HCT116 (cell line): ENCODE data around the gene ESM1. TPM values are rescaled to one million over a fixed set of nuclear protein-coding genes. Genes with fewer than 3 reads are reported as not detected.

Experiments
- ATAC-seq: fragments of 200-7000 bp; cut with Tn5 transposase; 2 replicates; pipeline ENCODE4 v1.9.1; 2020; ENCODE audit warnings: mild to moderate bottlenecking, moderate library complexity
- BruUV-seq: library from RNA; stranded (reverse); fragments of 400-500 nt; replicated peaks from 2 replicates; lab custom pipeline; 2021; lab: Mats Ljungman, UMichigan
- CTCF ChIA-PET: fragments of 300-600 bp; sonication (Branson Sonifier 250); formaldehyde crosslinking; loops from one replicate; lab custom pipeline; 2021; ENCODE audit warnings: antibody characterized with exemption; lab: Charles Lee
- POLR2A ChIA-PET: fragments of 300-600, 350-600 bp; sonication (Branson Sonifier 250); formaldehyde crosslinking; loops from one replicate; lab custom pipeline; 2021; ENCODE audit warnings: antibody characterized with exemption; lab: Charles Lee
- RAD21 ChIA-PET, 2 experiments: fragments of 300-600 bp; sonication (Branson Sonifier 250); formaldehyde crosslinking; loops; one replicate each; lab custom pipeline; 2023; ENCODE audit warnings: low total read pairs in 2 of 2; ENCODE audit not compliant: uncharacterized antibody in 2 of 2, unreplicated experiment in 2 of 2, low non-redundant PET in 1 of 2; lab: Charles Lee
- DNase-seq: peaks from one replicate; pipeline ENCODE4 v3.0.0-alpha.2; 2010; ENCODE audit warnings: low read depth, low spot score
- H2AFZ ChIP-seq: fragments of 200-600 bp; shearing (Covaris generic), sonication (generic); 2 replicates; pipeline ENCODE4 v1.6.1; 2017; ENCODE audit warnings: low read depth, mixed run types, mixed read lengths, antibody characterized with exemption, low read length; ENCODE audit not compliant: poor library complexity, severe bottlenecking
- H3K27ac ChIP-seq: 2 replicates; pipeline ENCODE4 v1.5.1; 2012; ENCODE audit warnings: low read depth, low read length
- H3K27me3 ChIP-seq: fragments of 200-600 bp; sonication (generic); 2 replicates; pipeline ENCODE4 v1.6.1; 2016; ENCODE audit warnings: mixed run types, low read length, mixed read lengths; ENCODE audit not compliant: insufficient read depth
- H3K36me3 ChIP-seq, 2 experiments: fragments of 200-500 bp in 1 of 2; fragments of 200-600 bp in 1 of 2; sonication (Bioruptor generic) in 1 of 2; sonication (generic) in 1 of 2; 2 replicates each; pipeline versions ENCODE4 v1.5.1 to v1.6.1; 2014 to 2016; ENCODE audit warnings: low read length in 2 of 2, inconsistent platforms in 1 of 2, mixed read lengths in 1 of 2, mixed run types in 1 of 2; ENCODE audit not compliant: insufficient read depth in 2 of 2, control insufficient read depth in 1 of 2
- H3K4me1 ChIP-seq, 2 experiments: fragments of 200-600 bp in 1 of 2; sonication (generic) in 1 of 2; 2 replicates each; pipeline versions ENCODE4 v1.5.1 to v1.6.1; 2012 to 2017; ENCODE audit warnings: low read length in 2 of 2, inconsistent platforms in 1 of 2, mild to moderate bottlenecking in 1 of 2, mixed read lengths in 1 of 2, mixed run types in 1 of 2, moderate library complexity in 1 of 2; ENCODE audit not compliant: insufficient read depth in 2 of 2, control insufficient read depth in 1 of 2
- H3K4me2 ChIP-seq: fragments of 200-600 bp; sonication (generic); 2 replicates; pipeline ENCODE4 v1.6.1; 2017; ENCODE audit warnings: mixed run types, low read length, mixed read lengths
- H3K4me3 ChIP-seq, 2 experiments: fragments of 200-600 bp in 1 of 2; sonication (generic) in 1 of 2; replicated peaks in 1 of 2; 2 replicates each; pipeline ENCODE4 v1.5.1; 2011 to 2016; ENCODE audit warnings: low read length in 2 of 2, control low read depth in 1 of 2, low read depth in 1 of 2, mild to moderate bottlenecking in 1 of 2, mixed read lengths in 1 of 2, mixed run types in 1 of 2
- H3K79me2 ChIP-seq: fragments of 200-600 bp; sonication (generic); 2 replicates; pipeline ENCODE4 v1.6.1; 2017; ENCODE audit warnings: mild to moderate bottlenecking, mixed run types, low read length, moderate library complexity, mixed read lengths; ENCODE audit not compliant: insufficient read depth
- H3K9ac ChIP-seq: fragments of 200-600 bp; sonication (generic); 2 replicates; pipeline ENCODE4 v1.6.1; 2016; ENCODE audit warnings: low read length, mixed read lengths
- H3K9me2 ChIP-seq: fragments of 200-600 bp; sonication (generic), shearing (Covaris generic); 2 replicates; pipeline ENCODE4 v1.6.1; 2017; ENCODE audit warnings: mixed run types, mild to moderate bottlenecking, moderate library complexity; ENCODE audit not compliant: insufficient read depth
- H3K9me3 ChIP-seq, 2 experiments: fragments of 200-500 bp in 1 of 2; fragments of 200-600 bp in 1 of 2; sonication (Bioruptor generic) in 1 of 2; sonication (generic) in 1 of 2; 2 replicates each; pipeline ENCODE4 v1.6.1; 2014 to 2017; ENCODE audit warnings: low read length in 2 of 2, mixed read lengths in 2 of 2, inconsistent platforms in 1 of 2, low read depth in 1 of 2, mild to moderate bottlenecking in 1 of 2, mixed run types in 1 of 2, moderate library complexity in 1 of 2; ENCODE audit not compliant: control insufficient read depth in 1 of 2, insufficient read depth in 1 of 2
- H4K20me1 ChIP-seq: fragments of 200-600 bp; sonication (generic), shearing (Covaris generic); 2 replicates; pipeline ENCODE4 v1.6.1; 2017; ENCODE audit warnings: mixed run types, mild to moderate bottlenecking, moderate library complexity; ENCODE audit not compliant: insufficient read depth
- EZH2 ChIP-seq: fragments of 200-600 bp; sonication (generic); IDR thresholded peaks from 2 replicates; pipeline ENCODE4 v1.6.1; 2017; ENCODE audit warnings: antibody characterized with exemption, mixed run types
- FOSL1 ChIP-seq: IDR thresholded peaks from 2 replicates; pipeline ENCODE4 v1.6.1; 2012; ENCODE audit warnings: low read depth
- POLR2AphosphoS5 ChIP-seq: IDR thresholded peaks from 2 replicates; pipeline ENCODE4 v1.6.1; 2011; ENCODE audit warnings: mild to moderate bottlenecking, low read depth, low read length, moderate library complexity
- ZBTB33 ChIP-seq: IDR thresholded peaks from 2 replicates; pipeline ENCODE4 v1.6.1; 2011; ENCODE audit warnings: mild to moderate bottlenecking, low read length, moderate library complexity; ENCODE audit not compliant: insufficient replicate concordance; ENCODE audit errors: extremely low read depth
- intact Hi-C: fragments of 100-400 bp; cut with micrococcal nuclease; formaldehyde crosslinking; loops from 2 replicates; pipeline ENCODE4 v1.10.0; 2022
- total RNA-seq: library from RNA; stranded (reverse); gene quantifications from one replicate; pipeline ENCODE4 v1.2.1, GENCODE V29; 2021; ENCODE audit not compliant: unreplicated experiment
- TF ChIP-seq, protein P1 (sequence below), 3 experiments: fragments of 200-600 bp in 1 of 3; sonication (generic) in 1 of 3; IDR thresholded peaks in 2 of 3; conservative IDR thresholded peaks in 1 of 3; 2 replicates each; pipeline ENCODE4 v1.5.1; 2012 to 2017; ENCODE audit warnings: low read depth in 2 of 3, low read length in 2 of 3, antibody characterized with exemption in 1 of 3, borderline replicate concordance in 1 of 3, control low read depth in 1 of 3, mild to moderate bottlenecking in 1 of 3, mixed read lengths in 1 of 3, mixed run types in 1 of 3, moderate library complexity in 1 of 3; ENCODE audit not compliant: insufficient read depth in 1 of 3
- TF ChIP-seq, protein P2 (sequence below): IDR thresholded peaks from 2 replicates; pipeline ENCODE4 v1.6.1; 2012; ENCODE audit warnings: low read depth

ESM1 gene
- total RNA-seq, 1 experiment from 2014 or later = not detected

GRCh38 chr5:54988218-54988617 lies 2.8 kb upstream of the ESM1 start:
- H3K4me2 ChIP-seq = no peak overlapping the region
- intact Hi-C loops = no loop called here
- POLR2A ChIA-PET = no interaction called here

More at GRCh38 chr5:54988218-54988617, 2.8 kb upstream of the ESM1 start:
- no TSS peak for BruUV-seq
- Histone ChIP-seq H3K36me3 (no peaks in the 10 kb centered on the region), H3K4me1 (no peaks in the 10 kb centered on the region)
- no peak for ATAC-seq
- TF ChIP-seq FOSL1 (no peak), ZBTB33 (no peak), POLR2AphosphoS5 (no peak), EZH2 (no peak)
- TF ChIP-seq, protein P1, sequence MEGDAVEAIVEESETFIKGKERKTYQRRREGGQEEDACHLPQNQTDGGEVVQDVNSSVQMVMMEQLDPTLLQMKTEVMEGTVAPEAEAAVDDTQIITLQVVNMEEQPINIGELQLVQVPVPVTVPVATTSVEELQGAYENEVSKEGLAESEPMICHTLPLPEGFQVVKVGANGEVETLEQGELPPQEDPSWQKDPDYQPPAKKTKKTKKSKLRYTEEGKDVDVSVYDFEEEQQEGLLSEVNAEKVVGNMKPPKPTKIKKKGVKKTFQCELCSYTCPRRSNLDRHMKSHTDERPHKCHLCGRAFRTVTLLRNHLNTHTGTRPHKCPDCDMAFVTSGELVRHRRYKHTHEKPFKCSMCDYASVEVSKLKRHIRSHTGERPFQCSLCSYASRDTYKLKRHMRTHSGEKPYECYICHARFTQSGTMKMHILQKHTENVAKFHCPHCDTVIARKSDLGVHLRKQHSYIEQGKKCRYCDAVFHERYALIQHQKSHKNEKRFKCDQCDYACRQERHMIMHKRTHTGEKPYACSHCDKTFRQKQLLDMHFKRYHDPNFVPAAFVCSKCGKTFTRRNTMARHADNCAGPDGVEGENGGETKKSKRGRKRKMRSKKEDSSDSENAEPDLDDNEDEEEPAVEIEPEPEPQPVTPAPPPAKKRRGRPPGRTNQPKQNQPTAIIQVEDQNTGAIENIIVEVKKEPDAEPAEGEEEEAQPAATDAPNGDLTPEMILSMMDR (IDR thresholded peaks at IDR 0.05 in 2 of 3, conservative IDR thresholded peaks at IDR 0.05 in 1 of 3; ENCODE audit: borderline replicate concordance in 1 of 3, insufficient read depth in 1 of 3, low read depth in 2 of 3, low read length in 2 of 3) = no peak
- TF ChIP-seq, protein P2, sequence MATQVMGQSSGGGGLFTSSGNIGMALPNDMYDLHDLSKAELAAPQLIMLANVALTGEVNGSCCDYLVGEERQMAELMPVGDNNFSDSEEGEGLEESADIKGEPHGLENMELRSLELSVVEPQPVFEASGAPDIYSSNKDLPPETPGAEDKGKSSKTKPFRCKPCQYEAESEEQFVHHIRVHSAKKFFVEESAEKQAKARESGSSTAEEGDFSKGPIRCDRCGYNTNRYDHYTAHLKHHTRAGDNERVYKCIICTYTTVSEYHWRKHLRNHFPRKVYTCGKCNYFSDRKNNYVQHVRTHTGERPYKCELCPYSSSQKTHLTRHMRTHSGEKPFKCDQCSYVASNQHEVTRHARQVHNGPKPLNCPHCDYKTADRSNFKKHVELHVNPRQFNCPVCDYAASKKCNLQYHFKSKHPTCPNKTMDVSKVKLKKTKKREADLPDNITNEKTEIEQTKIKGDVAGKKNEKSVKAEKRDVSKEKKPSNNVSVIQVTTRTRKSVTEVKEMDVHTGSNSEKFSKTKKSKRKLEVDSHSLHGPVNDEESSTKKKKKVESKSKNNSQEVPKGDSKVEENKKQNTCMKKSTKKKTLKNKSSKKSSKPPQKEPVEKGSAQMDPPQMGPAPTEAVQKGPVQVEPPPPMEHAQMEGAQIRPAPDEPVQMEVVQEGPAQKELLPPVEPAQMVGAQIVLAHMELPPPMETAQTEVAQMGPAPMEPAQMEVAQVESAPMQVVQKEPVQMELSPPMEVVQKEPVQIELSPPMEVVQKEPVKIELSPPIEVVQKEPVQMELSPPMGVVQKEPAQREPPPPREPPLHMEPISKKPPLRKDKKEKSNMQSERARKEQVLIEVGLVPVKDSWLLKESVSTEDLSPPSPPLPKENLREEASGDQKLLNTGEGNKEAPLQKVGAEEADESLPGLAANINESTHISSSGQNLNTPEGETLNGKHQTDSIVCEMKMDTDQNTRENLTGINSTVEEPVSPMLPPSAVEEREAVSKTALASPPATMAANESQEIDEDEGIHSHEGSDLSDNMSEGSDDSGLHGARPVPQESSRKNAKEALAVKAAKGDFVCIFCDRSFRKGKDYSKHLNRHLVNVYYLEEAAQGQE = no peak
- TF ChIP-seq, all 23 proteins: peak for 0
- Histone ChIP-seq H3K27me3 (peaks cover 77% of the 10 kb centered on the region), H3K9me3 (no peaks in the 10 kb centered on the region), H3K9me2 (no peaks in the 10 kb centered on the region), H3K27ac (no peak overlapping the region), H3K9ac (no peak overlapping the region), H3K79me2 (no peaks in the 10 kb centered on the region), H4K20me1 (no peaks in the 10 kb centered on the region), H3K4me3 (no peak overlapping the region), H2AFZ (no peak overlapping the region)
- ChIA-PET CTCF (interaction anchor here (0.8 kb wide), 1 partner anchor 171 kb away, joined by 3 read pairs; no protein-coding TSS in a partner anchor), RAD21 (no interaction called here)
- no peak for DNase-seq
